HAP-1 (cell line): Measurements from ENCODE around the gene SMYD2.
A peak's percentile ranks its signal among the peaks of the same experiment; 100 is the strongest.

Experiments used
- DNase-seq, 2 experiments: peaks; one replicate each; pipeline ENCODE4 v3.0.0-alpha.2; 2016 to 2020; ENCODE audit warnings: low spot score in 2 of 2
- H3K27me3 ChIP-seq: fragments of 250-450 bp; sonication (Bioruptor Pico); 2 replicates; pipeline ENCODE4 v1.5.1; 2020; ENCODE audit warnings: low read depth, mild to moderate bottlenecking, moderate library complexity
- H3K36me3 ChIP-seq: fragments of 250-450 bp; sonication (Bioruptor Pico); replicated peaks from 2 replicates; pipeline ENCODE4 v1.5.1; 2020; ENCODE audit warnings: mild to moderate bottlenecking
- H3K4me1 ChIP-seq: fragments of 250-450 bp; sonication (Bioruptor Pico); 2 replicates; pipeline ENCODE4 v1.5.1; 2020; ENCODE audit warnings: mild to moderate bottlenecking
- H3K4me3 ChIP-seq: fragments of 250-450 bp; sonication (Bioruptor Pico); 2 replicates; pipeline ENCODE4 v1.5.1; 2020; ENCODE audit warnings: mild to moderate bottlenecking, moderate library complexity
- H3K9me3 ChIP-seq: fragments of 250-450 bp; sonication (Bioruptor Pico); 2 replicates; pipeline ENCODE4 v1.5.1; 2020; ENCODE audit warnings: mild to moderate bottlenecking, moderate library complexity
- in situ Hi-C: fragments of 300-500 bp; cut with MboI; formaldehyde crosslinking; loops from 3 replicates; pipeline ENCODE4 v1.14.3; 2020; ENCODE audit warnings: low sequenced_read_pairs, inconsistent platforms, mixed read lengths

SMYD2 gene

DNA sequence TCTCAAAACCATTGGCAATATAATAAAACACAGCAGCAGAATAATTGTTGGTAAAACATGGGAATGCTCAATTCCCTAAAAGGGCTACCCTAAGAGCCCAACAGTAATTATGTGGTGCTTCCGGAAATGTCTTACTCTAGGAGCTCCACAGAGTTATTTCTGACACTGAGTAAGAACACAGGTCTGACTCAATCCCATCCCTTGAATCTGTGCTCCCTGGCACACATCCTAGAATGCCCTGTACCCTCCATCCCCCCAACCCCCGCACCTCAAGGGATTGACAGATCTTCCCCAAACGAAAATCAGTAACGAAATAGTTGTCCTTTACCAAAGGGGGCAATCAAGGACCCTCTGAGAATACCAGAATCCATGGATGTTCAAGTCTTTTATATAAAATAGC lies 71.9 kb downstream of the SMYD2 start:
- DNase-seq: no peak
- H3K4me1 ChIP-seq: peaks cover 17% of the 10 kb centered on the region
- H3K36me3 ChIP-seq: peaks cover 4% of the 10 kb centered on the region; the same call in 1 of the 2 replicates
- no peak overlapping the region for H3K4me3 ChIP-seq
- H3K27me3 ChIP-seq: no peaks in the 10 kb centered on the region
- H3K9me3 ChIP-seq: no peaks in the 10 kb centered on the region
- in situ Hi-C loops: no loop called here

DNA sequence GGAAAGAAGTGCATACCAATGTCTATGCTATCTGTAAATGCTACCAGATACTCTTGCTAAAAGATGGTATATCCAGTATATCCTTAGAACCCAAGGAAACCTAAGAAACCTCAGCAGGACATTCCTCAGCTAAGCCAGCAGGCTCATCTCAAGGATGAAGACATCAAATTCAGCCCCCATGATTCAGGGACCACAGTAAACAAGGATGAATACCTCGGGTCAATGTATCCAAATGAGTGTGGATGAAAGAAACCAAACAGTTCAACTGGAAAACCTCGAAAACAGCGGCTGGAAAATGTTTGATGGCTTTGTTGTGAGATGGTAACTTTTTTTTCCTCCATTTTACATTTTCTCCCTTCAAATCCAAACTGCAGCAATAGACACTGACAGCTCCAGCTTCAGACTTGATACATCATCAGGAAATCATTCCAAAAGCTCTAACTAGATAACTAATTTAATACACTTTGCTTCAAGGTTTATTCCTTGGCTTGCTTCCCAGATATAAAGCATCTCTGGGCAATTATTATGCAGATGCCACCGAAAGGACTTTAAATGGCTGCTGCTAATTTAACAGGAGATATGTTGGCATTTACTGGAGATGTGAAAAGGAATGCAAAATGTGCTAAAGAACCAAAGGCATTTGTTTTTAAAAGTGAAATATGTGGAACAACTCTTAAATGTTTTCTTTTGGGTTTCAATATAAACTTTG lies 73.6 kb downstream of the SMYD2 start:
- DNase-seq: peak in 1 of 2 experiments; percentile 76
- Histone ChIP-seq H3K27me3 (no peaks in the 10 kb centered on the region), H3K36me3 (0 out of 2 replicates have a peak, but pooled peaks cover 3% of the 10 kb centered on the region), H3K4me1 (peaks cover 17% of the 10 kb centered on the region), H3K4me3 (no peak overlapping the region), H3K9me3 (no peaks in the 10 kb centered on the region)
- in situ Hi-C loops: no loop called here

DNA sequence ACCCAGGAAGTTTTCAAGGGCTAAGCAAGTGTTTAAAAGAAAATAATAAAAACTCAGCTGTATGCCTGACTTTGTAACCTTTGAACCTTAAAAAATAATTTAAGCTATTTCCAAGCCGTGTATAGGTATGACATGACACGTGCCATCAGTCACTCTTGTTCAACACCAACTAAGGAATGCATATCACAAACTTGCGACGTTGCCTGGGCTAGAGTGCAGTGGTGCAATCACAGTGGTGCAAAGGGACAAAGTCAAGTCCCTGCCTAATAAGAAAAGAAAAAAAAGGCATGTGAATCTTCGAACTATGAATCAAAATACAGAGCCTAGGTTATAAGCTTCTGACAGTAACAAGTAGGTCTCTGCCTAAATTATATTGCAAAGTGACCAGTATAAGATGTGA lies 79.2 kb downstream of the SMYD2 start:
- H3K9me3 ChIP-seq: no peaks in the 10 kb centered on the region
- DNase-seq: no peak
- in situ Hi-C loops: no loop called here
- H3K36me3 ChIP-seq: peaks cover 7% of the 10 kb centered on the region
- peaks cover 5% of the 10 kb centered on the region for H3K4me1 ChIP-seq
- no peaks in the 10 kb centered on the region for H3K27me3 ChIP-seq
- H3K4me3 ChIP-seq: no peak overlapping the region

DNA sequence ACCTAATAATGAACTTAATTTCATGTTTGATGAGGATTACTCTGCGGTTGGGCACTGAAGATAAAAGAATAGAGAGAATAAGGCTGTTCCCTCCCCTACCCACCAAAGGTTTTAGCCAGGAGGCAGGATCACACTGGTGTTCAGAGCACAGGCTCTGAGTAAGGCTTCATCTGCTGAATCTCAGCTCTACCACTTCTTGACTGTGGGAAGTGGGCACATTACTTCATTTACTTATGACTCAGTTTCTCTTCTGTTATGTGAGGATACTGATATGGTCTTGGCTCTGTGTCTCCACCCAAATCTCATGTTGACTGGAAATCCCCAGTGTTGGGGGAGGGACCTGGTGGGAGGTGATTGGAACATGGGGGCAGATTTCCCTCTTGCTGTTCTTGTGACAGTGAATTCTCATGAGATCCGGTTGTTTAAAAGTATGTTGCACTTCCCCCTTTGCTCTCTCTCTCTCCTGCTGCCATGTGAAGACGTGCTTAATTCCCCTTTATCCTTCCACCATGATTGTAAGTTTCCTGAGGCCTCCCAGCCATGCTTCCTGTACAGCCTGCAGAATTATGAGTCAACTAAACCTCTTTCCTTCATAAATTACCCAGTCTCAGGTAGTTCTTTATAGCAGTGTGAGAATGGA lies 79.7 kb downstream of the SMYD2 start:
- no peak overlapping the region for H3K4me3 ChIP-seq
- no peaks in the 10 kb centered on the region for H3K9me3 ChIP-seq
- no peaks in the 10 kb centered on the region for H3K27me3 ChIP-seq
- no peak for DNase-seq
- H3K4me1 ChIP-seq: no peaks in the 10 kb centered on the region; the same call in 1 of the 2 replicates
- in situ Hi-C loops: no loop called here
- H3K36me3 ChIP-seq: peaks cover 7% of the 10 kb centered on the region

DNA sequence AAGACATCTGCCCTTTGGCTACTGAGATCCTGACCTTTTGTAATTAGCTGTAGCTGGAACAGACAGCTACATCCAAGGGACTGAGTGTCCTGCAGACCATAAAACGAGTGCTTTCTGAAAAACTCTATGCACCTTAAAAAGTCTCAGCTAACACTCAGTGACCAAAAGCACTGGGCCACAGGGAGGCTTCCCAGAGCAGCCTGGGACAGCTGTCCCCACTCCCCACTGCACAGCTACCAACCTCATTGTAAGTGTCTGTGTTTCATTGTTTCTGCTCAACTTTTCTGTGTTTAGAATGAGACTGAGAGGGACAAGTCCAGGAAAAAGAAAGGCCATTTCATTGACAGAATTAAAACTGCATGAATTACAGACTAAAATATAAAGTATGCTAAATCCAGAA lies 80.7 kb downstream of the SMYD2 start:
- Histone ChIP-seq H3K4me3 (no peak overlapping the region), H3K36me3 (peaks cover 3% of the 10 kb centered on the region), H3K27me3 (no peaks in the 10 kb centered on the region), H3K4me1 (no peaks in the 10 kb centered on the region), H3K9me3 (no peaks in the 10 kb centered on the region)
- in situ Hi-C loops: no loop called here
- no peak for DNase-seq

DNA sequence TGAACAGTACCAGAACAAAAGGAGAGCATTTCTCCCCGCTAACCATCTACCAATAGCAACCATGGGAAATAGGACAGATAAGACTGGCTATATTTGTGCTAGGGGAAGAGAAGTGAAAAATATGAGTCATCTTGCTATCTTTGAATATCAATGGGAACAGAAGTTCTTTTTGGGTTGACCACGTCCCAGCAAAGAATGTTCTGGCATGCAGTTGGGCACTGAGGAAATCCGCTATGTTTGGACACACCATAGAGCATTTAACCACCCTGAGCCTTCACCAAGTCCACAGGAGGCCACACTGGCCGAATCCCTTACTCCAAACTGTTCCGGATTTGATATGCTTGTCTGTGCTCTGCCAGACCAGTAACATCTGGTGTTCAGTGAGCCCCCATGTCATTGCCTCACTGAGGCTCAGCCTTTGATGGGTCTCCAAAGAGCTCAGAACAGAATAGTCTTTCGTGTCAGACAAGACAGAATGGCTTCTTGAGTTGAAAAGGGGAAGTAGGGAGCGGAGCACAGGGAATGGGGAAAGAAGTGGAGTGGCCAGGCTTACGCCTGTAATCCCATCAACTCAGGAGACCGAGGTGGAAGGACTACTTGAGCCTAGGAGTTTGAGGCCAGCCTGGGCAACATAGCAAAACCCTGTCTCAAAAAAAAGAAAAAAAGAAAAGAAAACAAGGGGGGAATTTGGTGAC lies 81.4 kb downstream of the SMYD2 start:
- no peaks in the 10 kb centered on the region for H3K4me1 ChIP-seq
- H3K9me3 ChIP-seq: no peaks in the 10 kb centered on the region
- peaks cover 3% of the 10 kb centered on the region for H3K36me3 ChIP-seq
- DNase-seq: no peak
- in situ Hi-C loops: no loop called here
- no peaks in the 10 kb centered on the region for H3K27me3 ChIP-seq
- H3K4me3 ChIP-seq: no peak overlapping the region

DNA sequence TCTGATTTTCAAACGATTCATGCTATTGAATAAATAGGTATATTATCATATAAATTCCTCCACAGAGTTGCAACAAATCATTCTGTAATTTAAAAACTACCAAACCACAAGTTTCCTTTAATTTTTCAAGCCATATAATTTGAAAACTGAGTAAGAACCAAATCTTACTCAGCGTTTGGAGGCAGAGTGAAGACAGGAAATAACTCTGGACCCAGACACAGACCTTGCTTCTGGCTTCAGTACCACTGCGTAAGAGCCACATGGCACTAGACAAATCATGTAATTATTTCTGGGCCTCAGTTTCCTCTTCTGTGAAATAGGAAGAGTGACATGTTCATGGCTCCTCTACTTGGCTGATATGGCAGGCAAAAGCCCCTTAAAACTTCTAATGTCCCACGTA lies 82.4 kb downstream of the SMYD2 start:
- in situ Hi-C loops: no loop called here
- Histone ChIP-seq H3K36me3 (peaks cover 3% of the 10 kb centered on the region), H3K4me3 (no peak overlapping the region), H3K9me3 (no peaks in the 10 kb centered on the region), H3K4me1 (no peaks in the 10 kb centered on the region), H3K27me3 (no peaks in the 10 kb centered on the region)
- DNase-seq: no peak

DNA sequence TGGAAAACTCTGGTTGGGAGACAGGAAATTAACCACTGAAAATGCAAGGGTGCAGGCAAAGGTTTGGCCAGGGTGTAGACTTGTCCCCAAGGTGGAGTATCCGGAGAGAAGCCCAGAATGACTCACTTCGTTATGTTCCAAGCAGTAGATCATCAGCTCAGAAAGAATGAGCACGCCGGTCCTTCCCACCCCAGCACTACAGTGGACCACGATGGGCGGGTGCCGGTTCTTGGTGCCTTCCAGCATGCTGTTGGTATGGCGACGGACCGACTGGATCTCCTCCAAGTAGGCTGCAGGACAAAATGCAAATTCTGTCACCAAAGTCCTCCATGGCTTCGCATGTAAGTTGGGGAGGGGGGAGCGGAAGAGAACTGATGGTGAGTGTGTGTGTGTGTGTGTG lies 83.4 kb downstream of the SMYD2 start:
- in situ Hi-C loops: no loop called here
- Histone ChIP-seq H3K36me3 (peaks cover 6% of the 10 kb centered on the region), H3K4me1 (no peaks in the 10 kb centered on the region), H3K9me3 (no peaks in the 10 kb centered on the region), H3K27me3 (no peaks in the 10 kb centered on the region), H3K4me3 (no peak overlapping the region)
- DNase-seq: no peak

DNA sequence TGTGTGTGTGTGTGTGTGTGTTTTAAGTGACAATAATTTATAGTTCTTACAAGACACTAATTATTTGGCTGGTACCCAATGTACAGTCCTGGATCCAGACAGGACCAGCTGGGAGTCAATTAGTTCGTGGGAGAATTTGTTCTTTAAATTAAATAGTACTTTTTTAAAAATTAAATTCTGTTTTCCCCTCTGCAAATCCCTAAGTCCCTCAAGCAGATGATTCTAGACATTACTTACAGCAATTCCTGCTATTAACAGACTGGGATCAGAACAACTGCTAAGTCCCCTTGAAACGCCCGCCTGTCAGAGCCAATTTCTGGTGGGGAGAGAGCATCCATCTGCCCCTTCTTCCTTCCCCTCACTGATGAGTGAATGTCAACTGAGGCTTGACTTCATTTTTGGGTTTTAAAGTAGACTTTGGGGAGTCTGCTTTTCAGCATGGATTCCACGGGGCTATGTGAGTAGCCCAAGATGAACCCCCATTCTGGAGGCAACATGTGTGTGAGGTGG lies 83.9 kb downstream of the SMYD2 start:
- in situ Hi-C loops: no loop called here
- H3K9me3 ChIP-seq: no peaks in the 10 kb centered on the region

DNA sequence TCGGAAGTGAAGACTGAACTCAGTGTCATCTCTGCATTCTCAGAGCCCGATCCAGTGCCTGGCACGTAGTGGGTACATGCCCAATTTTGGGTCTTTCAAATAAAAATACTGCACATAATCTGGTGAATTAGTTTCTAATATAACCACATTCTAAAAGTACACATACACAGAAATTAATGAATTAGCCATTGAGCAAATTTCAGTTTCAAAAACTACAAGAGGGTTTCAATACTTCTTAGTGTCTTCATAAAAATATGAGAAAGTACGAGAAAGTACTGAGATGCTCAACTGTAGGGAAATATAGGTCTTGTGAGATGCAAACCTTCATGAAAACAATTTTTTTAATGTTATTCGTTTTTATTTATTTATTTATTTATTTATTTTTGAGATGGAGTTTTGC lies 86.9 kb downstream of the SMYD2 start:
- no peak overlapping the region for H3K4me3 ChIP-seq
- no peak for DNase-seq
- peaks cover 6% of the 10 kb centered on the region for H3K36me3 ChIP-seq
- no peaks in the 10 kb centered on the region for H3K9me3 ChIP-seq
- H3K4me1 ChIP-seq: no peaks in the 10 kb centered on the region
- in situ Hi-C loops: no loop called here
- no peaks in the 10 kb centered on the region for H3K27me3 ChIP-seq

More for the DNA sequence above, 83.9 kb downstream of the SMYD2 start:
- Histone ChIP-seq H3K4me1 (no peaks in the 10 kb centered on the region), H3K27me3 (no peaks in the 10 kb centered on the region), H3K4me3 (no peak overlapping the region), H3K36me3 (peaks cover 6% of the 10 kb centered on the region)
- no peak for DNase-seq

DNA sequence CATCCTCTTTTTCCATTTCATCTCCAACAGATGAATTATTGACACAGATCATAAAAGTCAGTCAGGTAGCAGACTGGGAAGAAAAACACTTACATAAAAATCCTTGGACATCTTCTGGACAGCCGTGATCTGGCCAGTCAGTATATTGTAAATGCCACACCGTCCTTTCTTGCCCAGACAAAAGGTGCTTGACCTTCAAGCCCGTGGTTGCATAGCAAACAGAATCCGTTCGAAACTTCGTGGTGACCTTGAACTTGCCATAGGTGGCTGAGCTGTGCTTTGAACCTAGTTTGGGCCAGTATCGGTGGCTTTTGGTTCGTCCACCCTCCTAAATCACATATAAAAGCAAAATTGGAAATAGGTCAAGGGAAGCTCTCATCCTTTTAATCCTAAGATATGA lies 88.4 kb downstream of the SMYD2 start:
- no peak overlapping the region for H3K4me3 ChIP-seq
- in situ Hi-C loops: no loop called here
- peaks cover 3% of the 10 kb centered on the region for H3K36me3 ChIP-seq
- H3K27me3 ChIP-seq: no peaks in the 10 kb centered on the region
- no peaks in the 10 kb centered on the region for H3K4me1 ChIP-seq
- no peak for DNase-seq
- H3K9me3 ChIP-seq: no peaks in the 10 kb centered on the region

DNA sequence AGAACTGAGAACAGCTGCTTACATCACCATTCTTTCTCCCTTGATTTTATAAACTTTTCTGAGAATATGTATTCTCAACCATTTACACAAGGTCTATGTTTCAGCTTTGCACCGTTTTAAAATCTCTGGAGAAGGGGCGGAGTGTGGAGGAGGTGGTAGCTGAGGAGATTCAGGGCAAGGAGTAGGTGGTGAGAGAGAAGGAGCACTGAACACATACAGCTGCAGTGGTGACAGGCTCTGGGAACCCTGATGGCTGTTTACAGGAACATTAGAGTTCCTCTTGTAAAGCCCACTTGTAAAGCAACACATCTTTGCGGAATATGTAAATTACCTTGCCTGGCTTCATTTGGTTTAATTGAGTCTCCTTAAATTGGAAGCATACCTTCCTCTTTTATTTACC lies 89.7 kb downstream of the SMYD2 start:
- Histone ChIP-seq H3K27me3 (no peaks in the 10 kb centered on the region), H3K9me3 (no peaks in the 10 kb centered on the region), H3K4me3 (no peak overlapping the region), H3K36me3 (peaks cover 3% of the 10 kb centered on the region), H3K4me1 (no peaks in the 10 kb centered on the region)
- in situ Hi-C loops: no loop called here
- DNase-seq: no peak

DNA sequence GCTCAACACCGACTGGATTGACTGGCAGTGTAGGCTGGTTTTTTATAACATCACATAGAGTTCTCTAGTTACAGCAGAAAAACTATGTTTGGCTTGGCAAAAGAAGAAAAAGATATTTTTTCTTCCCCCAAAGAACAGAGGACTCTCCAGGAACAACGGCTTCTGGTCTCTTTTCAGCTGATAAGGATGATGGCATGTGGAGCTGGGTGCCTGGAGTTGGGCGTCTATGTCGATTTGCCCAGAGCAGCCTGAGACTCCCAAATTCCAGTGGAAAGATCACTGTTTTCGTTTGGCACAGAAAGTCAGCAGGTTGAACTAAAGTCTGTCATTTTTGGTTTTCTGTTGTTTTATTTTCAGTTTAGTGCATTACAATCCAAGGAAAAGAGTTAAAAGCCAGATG lies 91.1 kb downstream of the SMYD2 start:
- Histone ChIP-seq H3K4me3 (no peak overlapping the region), H3K4me1 (no peaks in the 10 kb centered on the region; the same call in 1 of the 2 replicates), H3K36me3 (peaks cover 3% of the 10 kb centered on the region), H3K27me3 (no peaks in the 10 kb centered on the region), H3K9me3 (no peaks in the 10 kb centered on the region)
- DNase-seq: no peak
- in situ Hi-C loops: no loop called here

DNA sequence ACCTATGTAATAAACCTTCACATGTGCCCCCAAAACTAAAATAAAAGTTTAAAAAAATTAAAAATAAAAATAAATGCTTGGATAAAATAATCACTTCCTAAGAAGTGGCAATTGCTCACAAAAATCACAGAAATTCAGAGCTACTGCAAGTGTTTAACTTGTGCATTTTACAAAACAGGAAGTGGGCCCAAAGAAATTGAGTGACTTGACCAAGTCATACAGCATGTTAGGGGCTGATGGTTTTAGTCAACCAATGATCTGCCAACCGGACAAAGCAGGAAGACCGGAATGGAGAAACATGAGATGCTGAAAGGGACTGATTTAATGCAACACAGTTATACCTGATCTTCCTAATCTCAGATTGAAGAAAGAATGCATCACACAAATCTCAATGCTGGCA lies 96.5 kb downstream of the SMYD2 start:
- Histone ChIP-seq H3K27me3 (no peaks in the 10 kb centered on the region), H3K4me1 (peaks cover 14% of the 10 kb centered on the region), H3K9me3 (no peaks in the 10 kb centered on the region), H3K4me3 (no peak overlapping the region), H3K36me3 (no peaks in the 10 kb centered on the region; the same call in 1 of the 2 replicates)
- DNase-seq: no peak
- in situ Hi-C loops: no loop called here
